Memory B cell (primary cell): ENCODE measurements around the gene LTBP1.

Experiments
- ATAC-seq: fragments of 150-1000 bp; cut with Tn5 transposase; 2 replicates; pipeline ENCODE4 v1.10.0; 2021; ENCODE audit warnings: low read depth, mild to moderate bottlenecking, moderate library complexity
- DNase-seq, 2 donors: peaks; one replicate each; pipeline ENCODE4 v3.0.0; 2022; ENCODE audit warnings: low spot score in 2 of 2
- H3K27ac Mint-ChIP-seq: one replicate; pipeline ENCODE4 v1.8.0; 2022; ENCODE audit warnings: mild to moderate bottlenecking, moderate library complexity, mixed read lengths
- H3K27me3 Mint-ChIP-seq: one replicate; pipeline ENCODE4 v1.8.0; 2022; ENCODE audit warnings: mixed read lengths
- H3K36me3 Mint-ChIP-seq: one replicate; pipeline ENCODE4 v1.8.0; 2022; ENCODE audit warnings: mild to moderate bottlenecking, mixed read lengths
- H3K4me1 Mint-ChIP-seq: one replicate; pipeline ENCODE4 v1.8.0; 2022; ENCODE audit warnings: mixed read lengths
- H3K4me3 Mint-ChIP-seq: one replicate; pipeline ENCODE4 v1.8.0; 2022; ENCODE audit warnings: mild to moderate bottlenecking, moderate library complexity, mixed read lengths
- H3K9me3 Mint-ChIP-seq: one replicate; pipeline ENCODE4 v1.8.0; 2022; ENCODE audit warnings: mixed read lengths

LTBP1 gene

DNA sequence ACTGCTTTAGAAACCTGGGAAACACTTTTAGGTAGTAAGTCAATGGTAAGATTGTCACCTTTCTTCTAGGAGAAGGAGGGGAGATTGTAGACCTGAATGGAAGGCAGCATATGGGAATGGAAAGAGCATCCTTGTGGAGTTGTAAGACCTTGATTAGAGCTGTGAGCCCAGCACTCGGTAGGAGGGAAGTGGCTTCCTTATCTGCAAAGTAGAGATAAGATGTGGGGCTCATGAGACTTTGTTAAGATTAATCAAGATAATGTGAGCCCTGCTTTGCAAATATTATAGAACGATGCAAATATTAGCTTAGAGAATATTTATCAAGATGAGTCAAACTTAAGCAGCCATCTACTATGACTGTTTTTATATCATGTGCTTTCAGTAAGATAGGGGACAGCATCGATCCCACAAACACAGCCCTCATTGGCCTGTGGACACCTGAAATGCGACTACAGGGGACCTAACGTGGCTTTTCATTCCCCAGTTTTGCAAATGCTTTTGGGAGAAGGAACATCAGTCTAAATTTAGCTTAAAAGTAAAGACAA is 243.7 kb downstream of the LTBP1 start:
- no peak for DNase-seq
- ATAC-seq, result no peak
- Mint-ChIP-seq H3K9me3 (no peaks in the 10 kb centered on the region), H3K27ac (no peak overlapping the region), H3K27me3 (peaks cover 2% of the 10 kb centered on the region), H3K4me1 (no peaks in the 10 kb centered on the region), H3K4me3 (no peak overlapping the region), H3K36me3 (no peaks in the 10 kb centered on the region)

DNA sequence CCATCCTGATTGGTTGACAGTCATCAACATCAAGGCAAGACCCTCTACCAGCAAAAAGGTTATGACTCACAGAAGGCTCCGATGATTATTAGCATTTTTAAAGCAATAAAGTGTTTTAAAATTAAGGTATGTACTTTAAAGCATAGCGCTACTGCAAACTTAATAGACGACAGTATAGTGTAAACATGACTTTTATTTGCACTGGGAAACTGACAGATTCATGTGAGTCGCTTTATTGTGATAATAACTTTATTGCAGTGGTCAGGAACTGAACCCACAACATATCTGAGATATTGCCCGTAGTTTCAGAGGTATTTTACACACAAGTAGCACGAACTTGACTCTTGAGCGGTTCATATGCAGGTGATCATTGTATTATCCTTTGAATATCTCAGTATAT is 249.1 kb downstream of the LTBP1 start:
- no peak overlapping the region for H3K27ac Mint-ChIP-seq
- no peaks in the 10 kb centered on the region for H3K4me1 Mint-ChIP-seq
- no peak for DNase-seq
- no peaks in the 10 kb centered on the region for H3K9me3 Mint-ChIP-seq
- H3K4me3 Mint-ChIP-seq, result no peak overlapping the region
- peaks cover 4% of the 10 kb centered on the region for H3K27me3 Mint-ChIP-seq
- ATAC-seq, result no peak
- no peaks in the 10 kb centered on the region for H3K36me3 Mint-ChIP-seq

DNA sequence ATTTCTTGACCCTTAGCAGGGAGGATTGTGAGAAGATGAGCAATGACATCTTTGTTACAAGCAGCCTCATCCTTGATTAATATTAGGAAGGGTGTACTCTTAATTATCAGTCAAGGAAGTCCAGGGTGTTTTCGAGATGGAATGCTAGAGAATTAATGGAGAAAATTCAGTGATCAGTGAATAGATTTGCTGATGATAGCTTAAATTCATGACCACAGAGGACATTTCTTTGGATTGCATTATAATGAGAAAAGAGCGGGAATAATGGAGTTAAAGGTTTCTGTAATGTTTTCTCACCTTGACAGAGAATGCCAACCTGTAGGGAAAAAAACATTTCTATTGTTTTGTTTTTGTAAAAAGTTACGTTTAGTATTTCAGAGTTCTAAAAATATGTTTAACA is 249.9 kb downstream of the LTBP1 start:
- Mint-ChIP-seq H3K27ac (no peak overlapping the region), H3K9me3 (no peaks in the 10 kb centered on the region), H3K4me1 (no peaks in the 10 kb centered on the region), H3K36me3 (no peaks in the 10 kb centered on the region), H3K27me3 (peaks cover 4% of the 10 kb centered on the region), H3K4me3 (no peak overlapping the region)
- DNase-seq (no peak), ATAC-seq (no peak)

DNA sequence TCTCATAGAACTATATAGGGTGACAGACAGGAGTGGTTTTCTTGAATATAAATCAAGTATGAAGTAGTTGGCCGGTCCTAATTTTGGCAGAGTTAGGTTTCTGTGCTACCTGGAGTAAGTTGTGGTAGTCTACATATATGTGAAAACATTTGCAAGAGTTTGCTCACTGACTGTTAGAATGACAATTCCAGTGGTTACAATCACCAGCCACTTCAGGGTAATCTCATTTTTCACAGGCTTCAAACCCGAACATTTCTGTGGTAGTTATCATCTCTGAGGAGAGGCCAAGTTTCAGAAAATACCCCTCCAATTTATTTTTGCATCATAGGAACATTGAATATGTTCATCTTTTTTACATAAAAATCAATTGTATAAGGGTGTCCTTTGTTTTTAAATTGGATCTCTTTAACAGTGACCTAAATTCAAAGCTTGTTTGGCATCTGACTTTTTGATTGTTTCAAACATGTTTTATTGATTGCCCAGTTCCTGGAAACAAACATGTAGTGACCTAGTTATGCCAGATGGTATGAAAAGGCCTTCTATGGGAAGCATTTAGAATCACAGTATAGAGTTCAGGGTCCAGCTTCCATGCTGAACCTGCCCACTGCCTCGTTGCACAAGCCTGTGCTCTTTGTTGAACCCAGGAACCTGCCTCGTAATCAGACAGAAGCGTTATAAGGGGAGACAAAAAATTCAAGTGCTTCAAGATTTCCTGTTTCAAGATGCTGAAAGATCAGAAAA is 250.6 kb downstream of the LTBP1 start:
- DNase-seq (no peak), ATAC-seq (no peak)
- Mint-ChIP-seq H3K27ac (no peak overlapping the region), H3K4me1 (no peaks in the 10 kb centered on the region), H3K27me3 (peaks cover 4% of the 10 kb centered on the region), H3K36me3 (no peaks in the 10 kb centered on the region), H3K9me3 (no peaks in the 10 kb centered on the region), H3K4me3 (no peak overlapping the region)

DNA sequence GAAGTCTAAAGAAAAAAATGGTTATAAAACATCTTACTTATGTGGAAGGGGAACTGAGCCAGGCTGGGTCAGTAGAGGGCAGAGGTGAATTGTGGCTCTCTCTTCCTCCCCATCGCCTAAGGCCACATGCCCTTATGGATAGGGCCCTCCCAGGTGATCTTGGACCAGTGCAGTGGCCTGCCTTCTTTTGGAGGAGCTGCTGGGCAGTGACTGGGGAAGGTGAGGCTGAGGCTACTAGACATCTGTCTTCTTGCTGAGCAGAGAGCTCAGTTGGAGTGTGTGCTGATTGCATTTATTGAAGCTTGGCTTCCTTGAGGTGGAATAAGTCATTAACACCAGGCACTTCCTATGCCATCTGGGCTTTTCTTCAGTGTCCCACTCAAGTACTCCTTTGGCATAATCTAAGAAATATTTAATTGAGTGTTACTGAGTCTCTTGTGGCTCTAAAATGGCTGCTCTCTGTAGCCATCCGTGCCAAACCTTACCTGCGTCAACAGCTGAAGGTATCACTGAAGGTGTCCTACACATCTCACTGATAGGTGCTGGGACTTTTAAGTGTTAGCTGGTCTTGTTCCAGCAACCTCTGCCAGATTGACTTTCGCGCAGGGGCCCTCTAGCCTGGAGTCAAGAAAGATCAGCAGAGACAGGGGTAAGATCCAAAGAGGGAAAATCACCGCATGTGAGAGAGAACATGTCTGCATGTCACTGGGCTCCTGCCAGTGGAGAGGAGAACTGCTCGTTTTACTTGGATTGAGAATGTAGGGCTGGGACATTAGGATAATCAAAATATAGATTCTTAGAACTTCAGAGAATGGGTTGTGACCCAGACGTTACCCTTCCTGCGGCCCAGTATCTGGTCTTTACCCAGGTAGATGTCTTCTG is 256.1 kb downstream of the LTBP1 start:
- Mint-ChIP-seq H3K4me1 (no peaks in the 10 kb centered on the region), H3K9me3 (no peaks in the 10 kb centered on the region), H3K36me3 (no peaks in the 10 kb centered on the region), H3K27me3 (no peaks in the 10 kb centered on the region), H3K4me3 (no peak overlapping the region), H3K27ac (no peak overlapping the region)
- ATAC-seq (no peak), DNase-seq (no peak)

DNA sequence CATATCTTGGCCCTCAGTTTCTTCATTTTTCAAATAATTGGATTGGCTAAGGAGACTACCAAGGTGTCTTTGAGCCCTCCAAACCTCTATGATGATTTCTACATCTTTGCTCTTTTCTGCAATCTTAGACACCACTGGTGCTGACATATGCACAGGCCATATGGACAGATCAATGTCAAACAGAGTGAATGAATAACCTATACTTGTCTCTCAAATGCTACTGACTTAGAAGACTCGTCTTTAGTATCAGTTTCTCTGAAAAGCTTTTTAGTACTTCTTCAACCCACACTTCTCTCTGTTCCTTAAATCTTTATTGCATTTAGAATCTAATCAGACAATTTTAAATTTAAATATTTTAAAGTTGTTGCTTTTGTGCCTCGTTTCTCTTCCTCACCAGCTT is 258.2 kb downstream of the LTBP1 start:
- Mint-ChIP-seq H3K4me1 (no peaks in the 10 kb centered on the region), H3K9me3 (no peaks in the 10 kb centered on the region), H3K36me3 (no peaks in the 10 kb centered on the region), H3K4me3 (no peak overlapping the region), H3K27ac (no peak overlapping the region), H3K27me3 (peaks cover 7% of the 10 kb centered on the region)
- DNase-seq (no peak), ATAC-seq (no peak)

DNA sequence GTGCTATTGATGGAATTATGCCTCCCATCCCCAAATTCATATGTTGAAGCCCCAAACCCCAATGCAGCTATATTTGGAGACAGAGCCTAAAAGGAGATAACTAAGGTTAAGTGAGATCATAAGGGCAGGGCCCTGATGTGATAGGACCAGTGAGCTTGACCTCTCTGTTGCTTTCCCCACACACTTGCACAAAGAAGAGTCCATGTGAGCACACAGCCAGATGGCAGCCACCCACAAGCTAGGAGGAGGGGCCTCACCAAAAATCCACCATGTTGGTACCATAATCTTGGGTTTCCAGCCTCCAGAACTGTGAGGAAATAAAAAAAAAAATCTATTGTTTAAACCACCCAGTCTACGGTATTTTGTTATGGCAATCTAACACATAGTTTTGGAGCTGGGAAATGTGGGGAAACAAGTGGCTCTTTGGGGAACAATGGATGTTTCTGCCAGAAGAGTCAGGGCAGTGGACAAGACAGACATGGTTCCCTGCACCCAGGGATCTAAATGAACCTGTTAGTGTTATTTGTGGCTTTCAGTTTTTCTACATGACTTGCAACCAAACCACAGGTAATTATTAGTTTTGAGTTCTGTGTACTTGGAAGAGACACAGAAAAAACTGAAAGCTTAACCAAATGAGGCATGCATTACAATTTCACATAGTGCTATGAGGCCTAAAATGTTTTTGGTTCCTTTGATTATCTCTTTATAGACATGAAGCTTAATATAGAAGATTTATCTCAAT is 259.1 kb downstream of the LTBP1 start:
- Mint-ChIP-seq H3K36me3 (no peaks in the 10 kb centered on the region), H3K4me1 (no peaks in the 10 kb centered on the region), H3K27me3 (peaks cover 9% of the 10 kb centered on the region), H3K4me3 (no peak overlapping the region), H3K27ac (no peak overlapping the region), H3K9me3 (no peaks in the 10 kb centered on the region)
- no peak for DNase-seq
- ATAC-seq, result no peak

DNA sequence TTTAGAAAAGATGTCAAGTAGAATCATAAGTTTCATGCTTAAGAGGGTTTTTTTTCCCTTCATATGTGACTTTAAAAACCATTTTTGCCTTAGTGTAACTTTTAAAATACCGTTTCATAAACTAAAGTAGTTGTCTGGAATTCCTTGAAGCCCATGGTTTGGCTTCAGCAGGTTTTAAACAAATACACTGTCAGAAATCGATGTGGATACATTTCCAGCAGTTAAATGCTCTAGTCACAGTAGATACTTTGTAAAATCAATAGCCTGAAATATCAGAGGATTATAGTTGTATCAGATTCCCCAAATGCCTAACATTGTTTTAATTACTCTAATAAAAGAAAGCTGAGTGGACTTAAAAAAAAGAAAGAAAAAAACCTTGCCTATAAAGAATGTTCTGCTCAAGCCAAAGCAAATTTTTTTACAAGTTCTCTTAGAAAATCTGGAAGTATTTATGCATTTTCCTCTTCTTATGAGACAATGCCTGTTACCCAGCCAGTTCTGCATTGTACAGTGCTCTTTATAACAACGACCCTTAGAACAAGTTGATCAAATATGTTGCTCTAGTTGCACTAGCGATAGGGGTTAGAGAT is 260.5 kb downstream of the LTBP1 start:
- H3K9me3 Mint-ChIP-seq, result no peaks in the 10 kb centered on the region
- peaks cover 9% of the 10 kb centered on the region for H3K27me3 Mint-ChIP-seq
- H3K36me3 Mint-ChIP-seq, result no peaks in the 10 kb centered on the region
- DNase-seq (no peak), ATAC-seq (no peak)
- H3K4me1 Mint-ChIP-seq, result no peaks in the 10 kb centered on the region
- H3K27ac Mint-ChIP-seq, result no peak overlapping the region
- H3K4me3 Mint-ChIP-seq, result no peak overlapping the region

DNA sequence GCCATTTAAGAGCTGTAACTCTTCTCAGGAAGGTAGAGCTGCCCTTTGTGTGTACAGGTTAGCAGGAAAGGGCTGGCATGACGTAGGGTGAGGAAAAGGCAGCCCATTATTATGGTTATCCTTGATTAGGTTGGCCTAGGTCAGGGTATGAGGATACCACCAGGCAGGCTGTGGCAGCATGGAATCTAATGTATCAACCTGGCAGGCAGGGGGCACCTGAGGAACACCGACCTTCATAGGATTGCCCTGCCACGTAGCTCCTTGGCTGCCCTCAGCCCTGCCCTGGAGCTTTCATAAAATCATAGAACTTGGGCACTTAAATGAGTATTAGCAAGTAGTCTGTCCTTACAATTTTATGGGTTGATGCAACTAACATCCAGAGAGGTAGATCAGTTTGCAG is 261.6 kb downstream of the LTBP1 start:
- no peak for ATAC-seq
- no peaks in the 10 kb centered on the region for H3K36me3 Mint-ChIP-seq
- H3K27me3 Mint-ChIP-seq, result peaks cover 10% of the 10 kb centered on the region
- no peak overlapping the region for H3K4me3 Mint-ChIP-seq
- H3K9me3 Mint-ChIP-seq, result no peaks in the 10 kb centered on the region
- no peak overlapping the region for H3K27ac Mint-ChIP-seq
- no peak for DNase-seq
- H3K4me1 Mint-ChIP-seq, result no peaks in the 10 kb centered on the region

DNA sequence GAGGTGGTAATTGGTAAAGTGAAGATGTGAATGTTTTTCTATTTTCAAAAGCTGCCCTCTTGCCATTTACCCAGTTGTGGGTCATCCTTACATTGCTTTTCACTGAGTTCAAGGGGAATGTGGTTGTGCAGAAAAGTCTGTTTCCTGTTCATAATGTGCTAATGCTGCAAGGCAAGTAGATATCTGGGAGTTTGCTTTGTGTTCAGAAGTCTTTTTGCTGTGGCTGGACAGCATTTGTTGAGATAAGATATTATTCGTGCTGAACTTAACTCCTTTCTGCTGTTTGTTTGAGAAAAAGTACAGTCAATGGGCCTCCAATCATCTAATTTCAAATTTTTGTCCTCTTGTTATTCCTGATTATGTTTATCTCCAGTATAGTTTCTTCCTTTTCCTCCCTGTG is 263.2 kb downstream of the LTBP1 start:
- no peak overlapping the region for H3K4me3 Mint-ChIP-seq
- ATAC-seq (no peak), DNase-seq (no peak)
- peaks cover 14% of the 10 kb centered on the region for H3K27me3 Mint-ChIP-seq
- no peaks in the 10 kb centered on the region for H3K36me3 Mint-ChIP-seq
- no peak overlapping the region for H3K27ac Mint-ChIP-seq
- peaks cover 4% of the 10 kb centered on the region for H3K4me1 Mint-ChIP-seq
- H3K9me3 Mint-ChIP-seq, result no peaks in the 10 kb centered on the region

DNA sequence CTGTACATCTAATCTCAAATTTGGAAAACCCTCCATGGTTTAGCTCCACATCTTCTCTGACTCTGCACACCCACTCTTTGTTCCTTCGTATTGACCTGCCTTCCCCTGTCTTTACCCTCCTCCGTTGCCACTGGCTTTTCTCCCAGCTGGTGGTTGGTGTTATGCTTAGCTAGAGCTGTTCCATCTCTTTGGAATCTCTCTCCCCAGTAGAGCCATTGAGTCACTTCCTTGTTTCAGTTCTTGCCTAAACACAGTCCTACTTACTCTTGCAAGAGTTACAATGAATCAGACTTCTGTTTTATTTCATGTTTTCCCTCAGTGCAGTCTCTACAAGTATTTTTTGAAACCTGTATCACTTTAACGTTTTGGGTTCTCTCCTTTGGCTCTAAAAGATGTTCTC is 263.9 kb downstream of the LTBP1 start:
- Mint-ChIP-seq H3K27ac (no peak overlapping the region), H3K27me3 (peaks cover 14% of the 10 kb centered on the region), H3K4me3 (no peak overlapping the region), H3K9me3 (no peaks in the 10 kb centered on the region), H3K36me3 (no peaks in the 10 kb centered on the region), H3K4me1 (peaks cover 4% of the 10 kb centered on the region)
- no peak for DNase-seq
- no peak for ATAC-seq

DNA sequence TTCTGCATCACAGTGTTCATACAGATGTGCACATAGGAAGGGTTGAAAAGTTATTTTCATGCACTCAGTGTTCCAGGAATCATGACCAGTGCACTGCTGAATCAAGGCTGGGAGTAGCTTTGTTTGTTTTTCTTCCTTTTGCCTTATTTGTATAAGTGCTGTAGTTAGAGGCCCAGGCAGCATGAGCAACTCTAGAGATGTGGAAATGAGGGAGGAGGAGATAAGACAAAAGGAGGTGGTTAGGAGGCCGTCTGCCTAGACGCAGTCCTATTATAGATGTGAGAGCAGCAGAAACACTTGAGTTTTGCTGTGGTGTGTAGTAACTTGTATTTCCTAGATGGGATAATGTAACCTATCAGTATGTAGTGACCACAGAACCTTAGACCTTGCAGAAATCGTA is 265.4 kb downstream of the LTBP1 start:
- H3K4me3 Mint-ChIP-seq, result no peak overlapping the region
- peaks cover 20% of the 10 kb centered on the region for H3K27me3 Mint-ChIP-seq
- peaks cover 4% of the 10 kb centered on the region for H3K4me1 Mint-ChIP-seq
- H3K36me3 Mint-ChIP-seq, result no peaks in the 10 kb centered on the region
- H3K9me3 Mint-ChIP-seq, result no peaks in the 10 kb centered on the region
- ATAC-seq, result no peak
- H3K27ac Mint-ChIP-seq, result no peak overlapping the region
- no peak for DNase-seq

DNA sequence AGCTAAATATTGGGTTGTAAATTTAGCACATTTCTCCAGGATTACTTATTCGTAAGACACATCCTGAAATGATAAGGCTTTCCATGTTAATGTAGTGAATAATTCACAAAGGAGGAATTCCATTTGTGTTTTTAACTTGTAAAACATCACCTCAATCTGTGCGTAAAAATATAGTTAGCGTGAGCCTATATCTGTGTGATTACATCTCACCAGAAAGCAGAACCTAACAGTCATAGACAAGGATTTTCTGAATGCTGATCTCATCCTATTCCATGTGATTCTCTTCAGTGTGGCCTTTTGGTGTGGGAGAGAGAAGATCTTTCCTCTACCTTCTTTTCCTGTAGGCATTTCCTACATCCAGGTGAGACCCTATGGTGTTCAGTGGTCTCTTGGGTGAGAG is 266.5 kb downstream of the LTBP1 start:
- peaks cover 4% of the 10 kb centered on the region for H3K4me1 Mint-ChIP-seq
- H3K27me3 Mint-ChIP-seq, result peaks cover 19% of the 10 kb centered on the region
- H3K27ac Mint-ChIP-seq, result no peak overlapping the region
- no peaks in the 10 kb centered on the region for H3K36me3 Mint-ChIP-seq
- H3K4me3 Mint-ChIP-seq, result no peak overlapping the region
- ATAC-seq (no peak), DNase-seq (no peak)
- no peaks in the 10 kb centered on the region for H3K9me3 Mint-ChIP-seq

DNA sequence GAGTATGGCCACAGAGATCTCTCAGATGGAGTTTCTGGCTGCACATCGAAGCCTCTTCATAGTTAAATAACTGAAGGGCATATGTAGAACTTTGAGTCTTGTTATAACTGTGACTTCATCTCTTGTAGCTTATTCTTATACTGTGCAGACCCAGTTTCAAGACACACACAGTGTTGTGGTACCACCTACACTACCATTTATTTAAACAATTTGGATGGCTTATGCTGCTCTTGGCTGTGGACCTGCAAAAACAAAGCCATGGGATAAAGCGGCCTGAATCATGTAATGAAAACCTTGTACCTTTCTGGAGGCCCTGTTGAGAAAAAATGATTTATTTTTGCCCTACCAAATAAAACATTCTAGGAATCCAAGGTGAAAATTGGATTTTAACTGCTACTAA is 266.9 kb downstream of the LTBP1 start:
- no peak overlapping the region for H3K4me3 Mint-ChIP-seq
- H3K9me3 Mint-ChIP-seq, result no peaks in the 10 kb centered on the region
- DNase-seq (no peak), ATAC-seq (no peak)
- H3K4me1 Mint-ChIP-seq, result peaks cover 4% of the 10 kb centered on the region
- H3K36me3 Mint-ChIP-seq, result no peaks in the 10 kb centered on the region
- no peak overlapping the region for H3K27ac Mint-ChIP-seq
- peaks cover 15% of the 10 kb centered on the region for H3K27me3 Mint-ChIP-seq
